Small intestine (tissue), 7 donors: ENCODE results near the gene CHTOP. TPM values are rescaled to one million over a fixed set of nuclear protein-coding genes. Genes with fewer than 3 reads are reported as not detected.

Source experiments
- DNase-seq, 2 donors: peaks; one replicate each; pipeline versions ENCODE4 v3.0.0 to v3.0.0-alpha.2; 2013
- FAIRE-seq: peaks from 2 replicates; lab custom pipeline; 2012; peaks lifted over from hg19 to GRCh38; lab: Jason Lieb, UNC
- H3K27ac ChIP-seq, 3 donors: one replicate each; pipeline ENCODE4 v1.5.1; 2013; ENCODE audit warnings: low read length in 2 of 3, mild to moderate bottlenecking in 2 of 3, control low read depth in 1 of 3, inconsistent platforms in 1 of 3, low read depth in 1 of 3, moderate library complexity in 1 of 3
- H3K27me3 ChIP-seq, 3 donors: one replicate each; pipeline ENCODE4 v1.6.1; 2013; ENCODE audit warnings: low read length in 3 of 3, inconsistent platforms in 1 of 3; ENCODE audit not compliant: control insufficient read depth in 3 of 3, insufficient read depth in 3 of 3
- H3K36me3 ChIP-seq, 3 donors: one replicate each; pipeline ENCODE4 v1.6.1; 2013; ENCODE audit warnings: low read length in 3 of 3, inconsistent platforms in 1 of 3, low read depth in 1 of 3, mild to moderate bottlenecking in 1 of 3, moderate library complexity in 1 of 3; ENCODE audit not compliant: control insufficient read depth in 3 of 3, insufficient read depth in 2 of 3
- H3K4me1 ChIP-seq, 3 donors: one replicate each; pipeline ENCODE4 v1.6.1; 2013; ENCODE audit warnings: low read length in 2 of 3, inconsistent platforms in 1 of 3, low read depth in 1 of 3, mild to moderate bottlenecking in 1 of 3, moderate library complexity in 1 of 3; ENCODE audit not compliant: control insufficient read depth in 3 of 3, insufficient read depth in 2 of 3
- H3K4me3 ChIP-seq, 3 donors: one replicate each; pipeline ENCODE4 v1.5.1; 2013; ENCODE audit warnings: low read length in 3 of 3, control low read depth in 1 of 3, inconsistent platforms in 1 of 3, low read depth in 1 of 3, mild to moderate bottlenecking in 1 of 3, moderate library complexity in 1 of 3
- H3K9me3 ChIP-seq, 2 donors: one replicate each; pipeline ENCODE4 v1.6.1; 2013; ENCODE audit warnings: low read depth in 1 of 2, low read length in 1 of 2; ENCODE audit not compliant: control insufficient read depth in 2 of 2, insufficient read depth in 1 of 2
- WGBS, 3 donors: extraction: QIAGEN DNeasy Blood & Tissue Kit; methylation state at CpG; one replicate each; pipeline ENCODE4 v1.1.7; 2013; 5-methylcytosine and 5-hydroxymethylcytosine counted together
- polyA plus RNA-seq, 4 donors: library from polyadenylated mRNA; stranded (reverse) in 3 of 4; unstranded in 1 of 4; fragments of 200-250 nt in 3 of 4; fragments of 120-200 nt in 1 of 4; gene quantifications; one replicate each; pipeline versions ENCODE4 v1.2.1 to v1.2.3, GENCODE V29; 2013
- donor health status: healthy with polysubstance abuse.
- donor health status: control.
- donor health status: control.
- donor health status: Bipolar disorder and iron deficiency.
- donor health status: healthy.

Gene CHTOP
- polyA plus RNA-seq, 4 donors: 40.3 to 98.4 (median 49.4) TPM

DNA sequence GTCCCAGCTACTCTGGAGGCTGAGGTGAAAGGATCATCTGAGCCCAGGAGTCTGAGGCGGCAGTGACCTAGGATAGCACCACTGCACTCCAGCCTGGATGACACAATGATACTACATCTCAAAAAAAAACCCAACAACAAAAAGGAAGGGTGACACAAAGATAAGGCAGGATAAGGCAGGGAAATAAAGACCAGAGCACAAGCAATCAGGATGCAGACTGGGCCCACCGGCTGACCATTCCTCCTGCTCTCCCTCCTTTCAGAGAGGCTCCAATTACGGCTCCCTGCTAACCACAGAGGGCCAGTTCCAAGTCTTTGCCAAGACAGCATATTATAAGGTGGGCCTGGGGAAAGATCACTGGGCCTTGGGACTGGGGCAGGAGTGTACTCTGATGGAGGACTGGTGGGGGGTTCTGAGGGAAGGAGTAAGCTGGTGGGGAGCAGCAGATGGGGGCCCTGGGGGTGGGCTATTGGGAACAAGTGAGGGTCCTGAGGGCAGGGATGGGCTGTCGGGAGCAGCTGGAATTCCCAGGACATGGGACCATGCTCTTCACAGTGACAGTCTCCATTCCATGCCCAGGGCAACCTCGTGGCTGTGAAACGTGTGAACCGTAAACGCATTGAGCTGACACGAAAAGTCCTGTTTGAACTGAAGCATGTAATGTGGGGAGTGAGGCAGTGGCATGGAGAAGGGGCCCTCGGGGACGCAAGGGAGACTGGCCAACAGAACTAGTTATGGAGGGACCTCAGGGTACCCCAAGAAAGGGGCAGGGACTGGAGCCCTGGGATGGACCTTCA, 51.9 kb downstream of the CHTOP start:
- FAIRE-seq: no peak
- Histone ChIP-seq H3K27me3 (peaks cover 0 to 12% (median 3%) of the 10 kb centered on the region in 3 donors), H3K4me3 (no peak overlapping the region), H3K4me1 (peaks cover 0 to 5% (median 0%) of the 10 kb centered on the region in 3 donors), H3K36me3 (no peaks in the 10 kb centered on the region), H3K9me3 (no peaks in the 10 kb centered on the region), H3K27ac (no peak overlapping the region)
- DNase-seq: no peak
- 75 to 84% (median 82%) methylated on average over 11 of the region's 11 CpGs for WGBS, 3 donors

DNA sequence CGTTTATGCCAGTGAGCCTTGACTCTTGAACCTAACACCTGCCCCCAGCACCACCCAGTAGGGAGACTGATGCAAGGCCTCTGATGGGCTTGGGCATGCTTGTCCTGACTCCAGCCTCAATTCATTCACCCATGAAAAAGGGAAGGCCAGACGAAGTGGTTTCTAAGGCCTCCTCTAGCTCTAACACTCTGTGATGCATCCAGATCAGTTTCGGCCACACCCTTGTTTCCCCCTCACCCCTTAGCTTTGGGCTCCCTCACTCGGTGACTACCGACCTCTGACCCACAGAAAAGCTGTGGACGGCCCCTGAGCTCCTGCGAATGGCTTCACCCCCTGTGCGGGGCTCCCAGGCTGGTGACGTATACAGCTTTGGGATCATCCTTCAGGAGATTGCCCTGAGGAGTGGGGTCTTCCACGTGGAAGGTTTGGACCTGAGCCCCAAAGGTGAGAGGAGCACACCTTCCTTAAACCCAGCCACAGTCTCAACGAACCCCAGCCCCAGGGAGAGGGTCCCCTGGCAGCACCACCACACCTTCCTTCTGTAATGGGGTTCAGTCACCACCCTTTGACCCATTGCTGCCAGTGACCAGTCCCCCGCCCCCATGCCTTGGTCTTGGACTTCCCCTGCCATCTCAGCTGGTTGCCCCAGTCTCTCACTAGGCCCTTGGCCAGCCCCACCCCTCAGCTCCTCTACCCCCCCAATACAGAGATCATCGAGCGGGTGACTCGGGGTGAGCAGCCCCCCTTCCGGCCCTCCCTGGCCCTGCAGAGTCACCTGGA, 53.7 kb downstream of the CHTOP start:
- Histone ChIP-seq H3K4me1 (peaks cover 0 to 5% (median 0%) of the 10 kb centered on the region in 3 donors), H3K9me3 (no peaks in the 10 kb centered on the region), H3K36me3 (no peaks in the 10 kb centered on the region), H3K27ac (no peak overlapping the region), H3K27me3 (no peaks in the 10 kb centered on the region), H3K4me3 (no peak overlapping the region)
- FAIRE-seq: no peak
- no peak for DNase-seq
- 77 to 82% (median 78%) methylated on average over 16 of the region's 16 CpGs for WGBS, 3 donors

DNA sequence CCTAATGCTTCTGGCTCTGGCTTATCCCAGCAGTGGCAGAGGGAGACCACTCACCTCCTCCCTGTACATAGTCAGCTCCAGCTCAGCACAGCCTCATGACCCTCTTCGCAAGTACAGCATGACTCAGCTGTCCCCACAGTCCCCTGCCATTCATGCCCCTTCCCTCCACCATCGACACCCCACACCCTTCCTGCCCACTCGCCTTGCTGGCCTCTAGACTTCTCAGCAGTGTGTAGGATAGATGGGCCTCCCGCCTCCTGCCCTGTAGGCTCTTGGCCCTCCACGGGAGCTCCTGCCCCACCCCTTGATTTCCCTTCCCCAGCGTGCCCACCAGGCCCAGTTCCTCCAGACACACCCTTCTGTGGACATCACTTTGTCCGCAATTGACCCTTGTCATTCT, 54.4 kb downstream of the CHTOP start:
- Histone ChIP-seq H3K9me3 (no peaks in the 10 kb centered on the region), H3K4me1 (peaks cover 0 to 5% (median 0%) of the 10 kb centered on the region in 3 donors), H3K4me3 (no peak overlapping the region), H3K27ac (no peak overlapping the region), H3K27me3 (no peaks in the 10 kb centered on the region), H3K36me3 (no peaks in the 10 kb centered on the region)
- DNase-seq (no peak), FAIRE-seq (no peak)
- 80 to 86% (median 86%) methylated on average over 7 of the region's 7 CpGs for WGBS, 3 donors

DNA sequence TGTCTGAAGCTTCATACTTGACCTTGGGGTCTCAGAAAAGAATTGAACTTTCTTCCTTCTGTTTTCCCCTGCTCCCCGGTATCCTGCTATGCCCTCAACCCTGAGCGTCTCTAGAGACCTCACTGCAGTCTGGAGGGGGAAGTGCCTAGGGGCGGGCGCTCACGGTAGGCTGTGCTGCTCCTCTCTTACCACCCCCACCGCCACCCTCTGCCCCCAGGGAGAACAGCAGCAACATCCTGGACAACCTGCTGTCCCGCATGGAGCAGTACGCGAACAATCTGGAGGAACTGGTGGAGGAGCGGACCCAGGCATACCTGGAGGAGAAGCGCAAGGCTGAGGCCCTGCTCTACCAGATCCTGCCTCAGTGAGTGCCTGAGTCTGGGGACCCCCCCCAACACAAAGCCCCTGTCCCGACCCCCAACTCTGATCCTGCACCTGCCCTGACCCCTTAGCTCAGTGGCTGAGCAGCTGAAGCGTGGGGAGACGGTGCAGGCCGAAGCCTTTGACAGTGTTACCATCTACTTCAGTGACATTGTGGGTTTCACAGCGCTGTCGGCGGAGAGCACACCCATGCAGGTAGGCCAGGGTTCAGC, 55.0 kb downstream of the CHTOP start:
- Histone ChIP-seq H3K27me3 (no peaks in the 10 kb centered on the region), H3K4me1 (peaks cover 0 to 5% (median 0%) of the 10 kb centered on the region in 3 donors), H3K27ac (no peak overlapping the region), H3K4me3 (no peak overlapping the region), H3K36me3 (no peaks in the 10 kb centered on the region), H3K9me3 (no peaks in the 10 kb centered on the region)
- FAIRE-seq (no peak), DNase-seq (no peak)
- WGBS, 3 donors: 84 to 89% (median 89%) methylated on average over 17 to 18 of the region's 18 CpGs

DNA sequence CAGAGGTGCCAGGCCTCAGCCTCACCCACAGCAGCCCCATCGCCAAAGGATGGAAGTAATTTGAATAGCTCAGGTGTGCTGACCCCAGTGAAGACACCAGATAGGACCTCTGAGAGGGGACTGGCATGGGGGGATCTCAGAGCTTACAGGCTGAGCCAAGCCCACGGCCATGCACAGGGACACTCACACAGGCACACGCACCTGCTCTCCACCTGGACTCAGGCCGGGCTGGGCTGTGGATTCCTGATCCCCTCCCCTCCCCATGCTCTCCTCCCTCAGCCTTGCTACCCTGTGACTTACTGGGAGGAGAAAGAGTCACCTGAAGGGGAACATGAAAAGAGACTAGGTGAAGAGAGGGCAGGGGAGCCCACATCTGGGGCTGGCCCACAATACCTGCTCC, 59.6 kb downstream of the CHTOP start:
- H3K27me3 ChIP-seq: no peaks in the 10 kb centered on the region
- no peak for DNase-seq
- FAIRE-seq: no peak
- no peak overlapping the region for H3K4me3 ChIP-seq
- H3K9me3 ChIP-seq: no peaks in the 10 kb centered on the region
- H3K36me3 ChIP-seq: no peaks in the 10 kb centered on the region
- H3K27ac ChIP-seq: no peak overlapping the region
- 40 to 75% (median 53%) methylated on average over 4 of the region's 4 CpGs for WGBS, 3 donors
- peaks cover 0 to 4% (median 0%) of the 10 kb centered on the region in 3 donors for H3K4me1 ChIP-seq

Other genes with a start within 250 kb of the CHTOP start
- gene S100A8, start 243.0 kb upstream of the CHTOP start, polyA plus RNA-seq: 100 to 1,000 TPM in 2 of 4 donors, 10 to 100 TPM in 2; 10.2 to 208 (median 86.3) TPM
- not detected for gene S100A7A, start 217.5 kb upstream of the CHTOP start, polyA plus RNA-seq
- gene S100A7, start 173.4 kb upstream of the CHTOP start, polyA plus RNA-seq: not detected
- 1,000 to 10,000 TPM in 3 of 4 donors, 100 to 1,000 TPM in 1; 313 to 4,929 (median 1,988) TPM for gene S100A6, start 98.1 kb upstream of the CHTOP start, polyA plus RNA-seq
- gene S100A5, start 93.1 kb upstream of the CHTOP start, polyA plus RNA-seq: under 1 TPM in 1 of 4 donors, not detected in 3; 0.18 TPM
- gene S100A4, start 88.3 kb upstream of the CHTOP start, polyA plus RNA-seq: 100 to 1,000 TPM in 2 of 4 donors, 10 to 100 TPM in 1, 1 to 10 TPM in 1; 7.6 to 230 (median 78.7) TPM
- gene S100A3, start 84.8 kb upstream of the CHTOP start, polyA plus RNA-seq: 1 to 10 TPM in 2 of 4 donors, under 1 TPM in 1, not detected in 1; 0.06 to 4.3 (median 2.1) TPM
- 1 to 10 TPM in 3 of 4 donors, under 1 TPM in 1; 0.43 to 9.8 (median 4.5) TPM for gene S100A2, start 68.2 kb upstream of the CHTOP start, polyA plus RNA-seq
- 100 to 1,000 TPM; 122 to 389 (median 315) TPM for gene S100A16, start 20.9 kb upstream of the CHTOP start, polyA plus RNA-seq
- 100 to 1,000 TPM; 356 to 952 (median 630) TPM for gene S100A14, start 17.7 kb upstream of the CHTOP start, polyA plus RNA-seq
- 100 to 1,000 TPM in 2 of 4 donors, 10 to 100 TPM in 2; 50.1 to 132 (median 83.1) TPM for gene S100A13, start 6.6 kb upstream of the CHTOP start, polyA plus RNA-seq
- gene S100A1, start 5.6 kb upstream of the CHTOP start, polyA plus RNA-seq: 10 to 100 TPM in 1 of 4 donors, 1 to 10 TPM in 3; 2.7 to 13.5 (median 3.5) TPM
- gene SNAPIN, start 24.6 kb downstream of the CHTOP start, polyA plus RNA-seq: 10 to 100 TPM; 23.9 to 29.2 (median 26.5) TPM
- gene ILF2, start 36.9 kb downstream of the CHTOP start, polyA plus RNA-seq: 100 to 1,000 TPM in 2 of 4 donors, 10 to 100 TPM in 2; 58.1 to 145 (median 109) TPM
- 10 to 100 TPM in 1 of 4 donors, 1 to 10 TPM in 1, under 1 TPM in 2; 0.22 to 18.1 (median 1.4) TPM for gene NPR1, start 44.6 kb downstream of the CHTOP start, polyA plus RNA-seq
- 10 to 100 TPM; 14.9 to 52.6 (median 22.6) TPM for gene INTS3, start 94.0 kb downstream of the CHTOP start, polyA plus RNA-seq
- gene SLC27A3, start 141.3 kb downstream of the CHTOP start, polyA plus RNA-seq: 10 to 100 TPM in 2 of 4 donors, 1 to 10 TPM in 2; 5.4 to 50.4 (median 16.9) TPM